C4-2B (cell line): ENCODE data around the gene PCSK6.

Experiments used
- ZFX ChIP-seq: fragments of 450-650 bp; IDR thresholded peaks from 2 replicates; pipeline ENCODE4 v1.6.1; 2017
- TF ChIP-seq, protein P1 (sequence below): fragments of 450-650 bp; conservative IDR thresholded peaks from 2 replicates; pipeline ENCODE4 v1.5.1; 2017; ENCODE audit warnings: mild to moderate bottlenecking

DNA sequence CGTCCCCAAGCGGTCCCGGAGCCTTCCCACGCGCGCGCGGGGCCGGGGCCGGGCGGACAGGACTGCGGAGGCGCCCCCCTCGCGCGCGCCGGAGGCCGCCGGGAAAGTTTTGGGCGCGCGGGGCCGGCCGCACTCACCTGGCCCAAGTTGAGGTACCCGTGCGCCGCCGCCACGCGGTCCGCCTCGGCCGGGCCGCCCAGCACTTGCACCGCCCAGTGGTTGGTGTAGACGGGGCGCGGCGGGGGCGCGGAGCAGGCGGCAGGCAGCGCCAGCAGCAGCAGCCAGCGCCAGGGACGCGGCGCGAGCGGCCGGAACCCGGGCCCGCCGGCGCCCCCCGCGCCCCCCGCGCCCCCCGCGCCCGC, 289 bp downstream of the PCSK6 start:
- TF ChIP-seq, protein P1, sequence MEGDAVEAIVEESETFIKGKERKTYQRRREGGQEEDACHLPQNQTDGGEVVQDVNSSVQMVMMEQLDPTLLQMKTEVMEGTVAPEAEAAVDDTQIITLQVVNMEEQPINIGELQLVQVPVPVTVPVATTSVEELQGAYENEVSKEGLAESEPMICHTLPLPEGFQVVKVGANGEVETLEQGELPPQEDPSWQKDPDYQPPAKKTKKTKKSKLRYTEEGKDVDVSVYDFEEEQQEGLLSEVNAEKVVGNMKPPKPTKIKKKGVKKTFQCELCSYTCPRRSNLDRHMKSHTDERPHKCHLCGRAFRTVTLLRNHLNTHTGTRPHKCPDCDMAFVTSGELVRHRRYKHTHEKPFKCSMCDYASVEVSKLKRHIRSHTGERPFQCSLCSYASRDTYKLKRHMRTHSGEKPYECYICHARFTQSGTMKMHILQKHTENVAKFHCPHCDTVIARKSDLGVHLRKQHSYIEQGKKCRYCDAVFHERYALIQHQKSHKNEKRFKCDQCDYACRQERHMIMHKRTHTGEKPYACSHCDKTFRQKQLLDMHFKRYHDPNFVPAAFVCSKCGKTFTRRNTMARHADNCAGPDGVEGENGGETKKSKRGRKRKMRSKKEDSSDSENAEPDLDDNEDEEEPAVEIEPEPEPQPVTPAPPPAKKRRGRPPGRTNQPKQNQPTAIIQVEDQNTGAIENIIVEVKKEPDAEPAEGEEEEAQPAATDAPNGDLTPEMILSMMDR, result no peak
- TF ChIP-seq ZFX, result no peak
